HG03108 (cell line): ENCODE data around the gene BTBD17.

Experiments
- ATAC-seq: cut with Tn5 transposase; IDR thresholded peaks from one replicate; pipeline ENCODE4 v1.9.1; 2021; ENCODE audit warnings: moderate library complexity; ENCODE audit not compliant: unreplicated experiment

The BTBD17 gene

GRCh38 chr17:74362069-74362405 lies 369 bp upstream of the BTBD17 start:
- no peak for ATAC-seq

GRCh38 chr17:74360899-74361229 lies 804 bp downstream of the BTBD17 start:
- ATAC-seq = no peak

GRCh38 chr17:74359916-74360315 lies 1.8 kb downstream of the BTBD17 start:
- no peak for ATAC-seq

GRCh38 chr17:74358697-74359096 lies 3.0 kb downstream of the BTBD17 start:
- no peak for ATAC-seq

GRCh38 chr17:74357466-74357809 lies 4.2 kb downstream of the BTBD17 start:
- ATAC-seq = no peak

- no peak for ATAC-seq
These were observed 4.8 kb downstream of the BTBD17 start for GRCh38 chr17:74356646-74357465.

- no peak for ATAC-seq
These were observed 6.6 kb downstream of the BTBD17 start for GRCh38 chr17:74355065-74355464.

- no peak for ATAC-seq
These were observed 7.1 kb downstream of the BTBD17 start for GRCh38 chr17:74354561-74354960.

GRCh38 chr17:74354123-74354522 lies 7.5 kb downstream of the BTBD17 start:
- no peak for ATAC-seq

- no peak for ATAC-seq
These were observed 8.1 kb downstream of the BTBD17 start for GRCh38 chr17:74353446-74354060.

- ATAC-seq = no peak
These were observed 10.0 kb downstream of the BTBD17 start for GRCh38 chr17:74351552-74352210.

GRCh38 chr17:74350486-74350885 lies 11.2 kb downstream of the BTBD17 start:
- ATAC-seq = no peak

GRCh38 chr17:74349120-74349519 lies 12.5 kb downstream of the BTBD17 start:
- ATAC-seq = no peak

GRCh38 chr17:74347646-74348045 lies 14.0 kb downstream of the BTBD17 start:
- ATAC-seq = no peak

GRCh38 chr17:74345433-74346241 lies 16.0 kb downstream of the BTBD17 start:
- ATAC-seq = no peak

- ATAC-seq = no peak
These were observed 17.0 kb downstream of the BTBD17 start for GRCh38 chr17:74344658-74345057.

- no peak for ATAC-seq
These were observed 18.0 kb downstream of the BTBD17 start for GRCh38 chr17:74343526-74344284.

- ATAC-seq = no peak
These were observed 18.5 kb downstream of the BTBD17 start for GRCh38 chr17:74343121-74343520.

GRCh38 chr17:74342224-74342623 lies 19.4 kb downstream of the BTBD17 start:
- ATAC-seq = no peak

- no peak for ATAC-seq
These were observed 21.1 kb downstream of the BTBD17 start for GRCh38 chr17:74340470-74341023.
